H1 (cell line): Measurements from ENCODE around the gene RAB39A. TPM values are rescaled to one million over a fixed set of nuclear protein-coding genes. Genes with fewer than 3 reads are reported as not detected.

Experiments
- CTCF ChIA-PET: fragments of 300-600 bp; sonication (Branson Sonifier 250); formaldehyde crosslinking; loops from one replicate; lab custom pipeline; 2021; ENCODE audit not compliant: partially characterized antibody; lab: Charles Lee
- POLR2A ChIA-PET: fragments of 300-600 bp; sonication (Branson Sonifier 250); formaldehyde crosslinking; loops from one replicate; lab custom pipeline; 2021; ENCODE audit warnings: inconsistent platforms; ENCODE audit not compliant: partially characterized antibody; lab: Charles Lee
- DNase-seq, 2 experiments: peaks; one replicate each; pipeline versions ENCODE4 v3.0.0 to v3.0.0-alpha.2; 2010 to 2022; ENCODE audit warnings: low spot score in 2 of 2, low read depth in 1 of 2, mixed read lengths in 1 of 2
- FAIRE-seq: peaks from 2 replicates; lab custom pipeline; 2011; peaks lifted over from hg19 to GRCh38; lab: Jason Lieb, UNC
- H2AFZ ChIP-seq: 2 replicates; pipeline ENCODE4 v1.8.1; 2012; ENCODE audit warnings: low read length, inconsistent platforms
- H2AK5ac ChIP-seq: 2 replicates; pipeline ENCODE4 v1.6.1; 2013; ENCODE audit warnings: low read depth, low read length
- H2BK120ac ChIP-seq: replicated peaks from 2 replicates; pipeline ENCODE3; 2013; ENCODE audit warnings: low read depth, low read length, inconsistent platforms
- H2BK12ac ChIP-seq: 2 replicates; pipeline ENCODE4 v1.6.1; 2013; ENCODE audit warnings: low read depth, low read length
- H2BK15ac ChIP-seq: 2 replicates; pipeline ENCODE4 v1.6.1; 2013; ENCODE audit warnings: low read length
- H2BK20ac ChIP-seq: 2 replicates; pipeline ENCODE4 v1.6.1; 2013; ENCODE audit warnings: low read length
- H2BK5ac ChIP-seq: 2 replicates; pipeline ENCODE4 v1.6.1; 2013; ENCODE audit warnings: low read depth, low read length
- H3K14ac ChIP-seq: 2 replicates; pipeline ENCODE4 v1.6.1; 2013; ENCODE audit warnings: inconsistent platforms; ENCODE audit not compliant: insufficient read length
- H3K18ac ChIP-seq: 2 replicates; pipeline ENCODE4 v1.6.1; 2013; ENCODE audit warnings: low read length; ENCODE audit errors: extremely low read depth
- H3K23ac ChIP-seq: 2 replicates; pipeline ENCODE4 v1.6.1; 2013; ENCODE audit warnings: inconsistent platforms; ENCODE audit not compliant: insufficient read length
- H3K23me2 ChIP-seq: 2 replicates; pipeline ENCODE4 v1.6.1; 2013; ENCODE audit warnings: low read depth, low read length
- H3K27ac ChIP-seq: 2 replicates; pipeline ENCODE4 v1.6.1; 2011; ENCODE audit warnings: low read depth, low read length, inconsistent platforms
- H3K27me3 ChIP-seq, 4 experiments: replicated peaks in 1 of 4; 1 replicate in 1 of 4; 2 replicates in 3 of 4; pipeline versions ENCODE4 v1.6.1 to v1.8.1; 2011 to 2013; ENCODE audit warnings: low read length in 3 of 4, mild to moderate bottlenecking in 3 of 4, inconsistent platforms in 2 of 4, mixed read lengths in 2 of 4, moderate library complexity in 1 of 4; ENCODE audit not compliant: control insufficient read depth in 3 of 4, insufficient read depth in 3 of 4; ENCODE audit errors: extremely low read depth in 1 of 4
- H3K36me3 ChIP-seq, 4 experiments: 2 replicates each; pipeline versions ENCODE4 v1.6.1 to v1.8.1; 2011 to 2013; ENCODE audit warnings: mild to moderate bottlenecking in 4 of 4, low read length in 3 of 4, moderate library complexity in 2 of 4, control low read depth in 1 of 4, inconsistent platforms in 1 of 4; ENCODE audit not compliant: insufficient read depth in 4 of 4, control insufficient read depth in 2 of 4
- H3K4ac ChIP-seq: replicated peaks from 2 replicates; pipeline ENCODE3; 2013; ENCODE audit warnings: low read length, low read depth, mixed read lengths, inconsistent platforms; ENCODE audit not compliant: insufficient read length
- H3K4me1 ChIP-seq, 4 experiments: replicated peaks in 1 of 4; 1 replicate in 1 of 4; 2 replicates in 3 of 4; pipeline versions ENCODE4 v1.6.1 to v1.8.1; 2011 to 2013; ENCODE audit warnings: low read length in 3 of 4, inconsistent platforms in 2 of 4, mixed read lengths in 1 of 4; ENCODE audit not compliant: insufficient read depth in 4 of 4, control insufficient read depth in 3 of 4
- H3K4me2 ChIP-seq, 2 experiments: 2 replicates each; pipeline versions ENCODE4 v1.6.1 to v1.8.1; 2011 to 2013; ENCODE audit warnings: low read depth in 2 of 2, low read length in 2 of 2, control low read depth in 1 of 2, inconsistent platforms in 1 of 2, mild to moderate bottlenecking in 1 of 2; ENCODE audit not compliant: insufficient read depth in 1 of 2
- H3K4me3 ChIP-seq, 4 experiments: fragments of 200-600, 300-600 bp in 1 of 4; sonication (generic), shearing (Covaris generic), sonication (Bioruptor Twin) in 1 of 4; 2 replicates each; pipeline versions ENCODE4 v1.5.1 to v1.8.1; 2011 to 2016; ENCODE audit warnings: low read length in 4 of 4, low read depth in 3 of 4, control low read depth in 2 of 4, inconsistent platforms in 2 of 4, mild to moderate bottlenecking in 2 of 4, mixed read lengths in 1 of 4, moderate library complexity in 1 of 4; ENCODE audit not compliant: insufficient read depth in 2 of 4; ENCODE audit errors: extremely low read depth in 1 of 4
- H3K56ac ChIP-seq: replicated peaks from 2 replicates; pipeline ENCODE3; 2013; ENCODE audit warnings: low read depth, mild to moderate bottlenecking, mixed read lengths, low read length, inconsistent platforms; ENCODE audit not compliant: insufficient read length
- H3K79me1 ChIP-seq: 2 replicates; pipeline ENCODE4 v1.6.1; 2013; ENCODE audit warnings: low read depth, low read length, control low read depth
- H3K79me2 ChIP-seq, 2 experiments: 2 replicates each; pipeline versions ENCODE4 v1.6.1 to v1.8.1; 2012 to 2013; ENCODE audit warnings: low read length in 2 of 2, mild to moderate bottlenecking in 2 of 2, inconsistent platforms in 1 of 2; ENCODE audit not compliant: insufficient read depth in 2 of 2, control insufficient read depth in 1 of 2
- H3K9ac ChIP-seq, 4 experiments: replicated peaks in 1 of 4; 1 replicate in 1 of 4; 2 replicates in 3 of 4; pipeline versions ENCODE4 v1.6.1 to v1.8.1; 2011 to 2013; ENCODE audit warnings: low read depth in 3 of 4, low read length in 3 of 4, control low read depth in 2 of 4, mild to moderate bottlenecking in 2 of 4, moderate library complexity in 2 of 4, inconsistent platforms in 1 of 4; ENCODE audit errors: extremely low read depth in 1 of 4
- H3K9me3 ChIP-seq, 2 experiments: 2 replicates each; pipeline versions ENCODE4 v1.6.1 to v1.8.1; 2012 to 2013; ENCODE audit warnings: mild to moderate bottlenecking in 2 of 2, moderate library complexity in 2 of 2, control low read depth in 1 of 2, inconsistent platforms in 1 of 2, low read depth in 1 of 2, low read length in 1 of 2, mixed read lengths in 1 of 2; ENCODE audit not compliant: insufficient read depth in 2 of 2
- H4K20me1 ChIP-seq, 2 experiments: replicated peaks in 1 of 2; 2 replicates each; pipeline versions ENCODE3 to v1.8.1; 2011 to 2013; ENCODE audit warnings: inconsistent platforms in 2 of 2, low read length in 2 of 2, mild to moderate bottlenecking in 1 of 2; ENCODE audit not compliant: insufficient read depth in 2 of 2, control insufficient read depth in 1 of 2
- H4K5ac ChIP-seq: 2 replicates; pipeline ENCODE4 v1.6.1; 2013; ENCODE audit warnings: low read length, low read depth, mixed read lengths, inconsistent platforms; ENCODE audit not compliant: insufficient read length
- H4K8ac ChIP-seq: 2 replicates; pipeline ENCODE4 v1.8.0; 2013; ENCODE audit warnings: mild to moderate bottlenecking, moderate library complexity, low read length, inconsistent platforms; ENCODE audit not compliant: insufficient read depth; ENCODE audit errors: extremely low read depth
- H4K91ac ChIP-seq: replicated peaks from 2 replicates; pipeline ENCODE3; 2013; ENCODE audit warnings: low read length, mixed read lengths, inconsistent platforms; ENCODE audit not compliant: insufficient read length
- HDAC2 ChIP-seq, 2 experiments: fragments of 300-600 bp in 1 of 2; sonication (generic) in 1 of 2; IDR thresholded peaks; 2 replicates each; pipeline ENCODE4 v1.6.1; 2011 to 2012; ENCODE audit warnings: low read depth in 2 of 2, low read length in 2 of 2, mild to moderate bottlenecking in 2 of 2, moderate library complexity in 2 of 2, borderline replicate concordance in 1 of 2, inconsistent platforms in 1 of 2
- MAFK ChIP-seq: IDR thresholded peaks from 2 replicates; pipeline ENCODE4 v1.6.1; 2012; ENCODE audit warnings: low read depth, mild to moderate bottlenecking, improper control_type of control experiment, low read length
- TAF1 ChIP-seq: IDR thresholded peaks from 2 replicates; pipeline ENCODE4 v1.6.1; 2011; ENCODE audit warnings: mild to moderate bottlenecking, low read depth, low read length
- WGBS, 2 experiments: shearing (Covaris generic) in 1 of 2; methylation state at CpG; one replicate each; pipeline versions ENCODE4 v1.1.6 to v1.1.7; 2013 to 2015; ENCODE audit warnings: low lambda C conversion rate in 2 of 2, mixed read lengths in 2 of 2, inconsistent platforms in 1 of 2, low coverage in 1 of 2, missing lambda C conversion rate in 1 of 2; ENCODE audit not compliant: insufficient replicate concordance in 2 of 2, insufficient coverage in 1 of 2, insufficient read length in 1 of 2; ENCODE audit errors: extremely low coverage in 1 of 2, missing lambda C conversion rate in 1 of 2; 5-methylcytosine and 5-hydroxymethylcytosine counted together
- polyA plus RNA-seq, 7 experiments: library from polyadenylated mRNA; depleted of rRNA in 3 of 7; stranded (reverse) in 5 of 7; unstranded in 2 of 7; fragments of >200 nt in 5 of 7; fragments of 200-250 nt in 2 of 7; gene quantifications; 1 replicate in 5 of 7; 2 replicates in 1 of 7; 4 replicates in 1 of 7; pipeline versions ENCODE4 v1.2.1 to v1.2.3, GENCODE V29; 2011 to 2013; ENCODE audit warnings: missing spikeins in 2 of 7, mixed read lengths in 2 of 7
- total RNA-seq: library from RNA; stranded (reverse); fragmentation: NEBNext Ultra II Directional; extraction: Animal tissue kit (Norgen Biotek cat#: 25700); gene quantifications from 2 replicates; pipeline ENCODE4 v1.2.1, GENCODE V29; 2021

RAB39A gene
- total and polyA plus RNA-seq, 2 of the 8 experiments (the other 6 are each of a cell fraction or from before 2014, with no cell fraction given) = 7.1 to 19.1 TPM

DNA sequence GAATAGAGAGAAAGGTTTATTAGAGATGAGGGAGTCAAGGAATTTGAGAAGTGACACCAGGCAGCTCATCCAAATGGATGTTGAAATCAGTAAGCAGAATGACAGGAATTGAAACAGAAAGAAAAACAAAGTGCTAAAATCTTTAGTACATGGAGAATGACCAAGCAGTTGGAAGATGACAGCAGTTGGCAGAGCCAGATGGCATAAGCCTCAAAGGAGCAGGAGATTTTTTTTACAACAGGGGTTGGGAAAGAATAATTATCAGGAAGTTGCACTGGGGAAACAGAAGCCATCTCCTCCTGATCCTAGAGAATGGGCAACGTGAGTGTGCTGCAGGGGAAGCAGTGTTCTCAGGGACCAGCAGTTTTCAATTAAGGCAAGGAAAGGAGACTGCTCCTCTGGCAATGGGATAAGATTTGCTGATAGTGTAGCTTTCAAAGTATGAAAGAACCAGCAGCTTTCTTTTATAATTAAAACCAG is 28.9 kb downstream of the RAB39A start:
- Histone ChIP-seq H2AK5ac (no peak overlapping the region), H2BK12ac (no peak overlapping the region), H4K5ac (no peak overlapping the region), H3K36me3 (peaks cover 0 to 3% (median 0%) of the 10 kb centered on the region in 4 experiments; a peak in 2 of 8 replicates), H2BK5ac (no peak overlapping the region), H3K79me2 (no peaks in the 10 kb centered on the region; a peak in 1 of 4 replicates), H3K4me2 (no peak overlapping the region), H3K4me3 (no peak overlapping the region), H4K8ac (no peak overlapping the region), H3K23ac (no peak overlapping the region), H2BK20ac (no peak overlapping the region), H3K27me3 (peaks cover 0 to 1% (median 0%) of the 10 kb centered on the region in 4 experiments; a peak in 1 of 7 replicates), H3K23me2 (no peaks in the 10 kb centered on the region), H3K56ac (no peak overlapping the region), H2BK15ac (no peak overlapping the region), H3K9me3 (no peaks in the 10 kb centered on the region), H3K79me1 (0 out of 2 replicates have a peak, but pooled peaks cover 2% of the 10 kb centered on the region), H4K91ac (no peak overlapping the region), H2AFZ (no peak overlapping the region), H3K9ac (no peak overlapping the region), H3K4ac (no peak overlapping the region), H2BK120ac (no peak overlapping the region), H4K20me1 (no peaks in the 10 kb centered on the region), H3K14ac (no peak overlapping the region), H3K27ac (no peak overlapping the region), H3K18ac (no peak overlapping the region), H3K4me1 (no peaks in the 10 kb centered on the region)
- no peak for TF ChIP-seq TAF1
- TF ChIP-seq MAFK = no peak
- no peak for TF ChIP-seq HDAC2 (IDR thresholded peaks at IDR 0.05; ENCODE audit: borderline replicate concordance in 1 of 2, low read depth in 2 of 2, low read length in 2 of 2)
- no peak for DNase-seq
- ChIA-PET POLR2A (interaction anchor here (1.0 kb wide), 1 partner anchor 14 kb away, joined by 5 read pairs; no protein-coding TSS in a partner anchor), CTCF (interaction anchor here (1.1 to 1.3 kb wide), 2 partner anchors 10 to 12 kb away, joined by 3 to 4 read pairs; no protein-coding TSS in a partner anchor)
- 77% methylated on average over 1 of the region's 1 CpG; no CpG with 5 or more reads in 1 of the 2 experiments for WGBS, 2 experiments
- no peak for FAIRE-seq
